Measurements from ENCODE around the gene PWWP3B. TPM values are rescaled to one million over a fixed set of nuclear protein-coding genes. Genes with fewer than 3 reads are reported as not detected.

The PWWP3B gene
- total RNA-seq, result 0.15 and 0.34 TPM in 2 replicates

DNA sequence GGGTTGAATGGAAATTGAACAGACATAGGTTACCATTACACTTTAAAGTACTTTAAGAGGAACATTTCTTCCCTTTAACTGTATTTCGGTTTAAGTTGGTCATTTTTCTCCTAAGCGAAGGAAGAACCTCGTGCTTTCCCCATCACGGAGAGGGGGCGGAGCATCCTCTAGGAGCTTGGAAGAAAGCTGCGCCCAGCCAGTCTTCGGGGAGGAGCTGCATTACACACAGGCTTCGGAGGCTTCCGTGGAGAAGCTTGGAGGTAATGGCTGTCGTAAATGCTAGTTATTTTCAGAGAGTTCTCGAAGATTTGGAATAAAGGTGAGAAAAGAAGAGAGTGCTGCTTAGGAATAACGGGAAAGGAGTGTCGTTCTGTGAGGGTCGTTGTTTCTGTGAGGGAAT is at the start of gene PWWP3B:
PWWP3B (plus strand) TSS at position 199 of the 400 bp plus-strand sequence. CDS start 37,128 bp downstream, outside the sequence.

Other genes starting within 250 kb of the PWWP3B start
- gene SERPINA7, start 129.6 kb upstream of the PWWP3B start, total RNA-seq, result not detected in 2 replicates

Data from bronchus fibroblast of lung (primary cell).